Calu3 (cell line): ENCODE results near the gene ASB2. TPM values are rescaled to one million over a fixed set of nuclear protein-coding genes. Genes with fewer than 3 reads are reported as not detected.

Experiments
- BruUV-seq: library from RNA; stranded (reverse); fragments of 400-500 nt; replicated peaks from 2 replicates; lab custom pipeline; 2021; lab: Mats Ljungman, UMichigan
- CTCF ChIA-PET: fragments of 300-600 bp; sonication (Branson Sonifier 250); formaldehyde crosslinking; loops from one replicate; lab custom pipeline; 2022; ENCODE audit warnings: antibody characterized with exemption; lab: Charles Lee
- DNase-seq: peaks from one replicate; pipeline ENCODE4 v3.0.0; 2022
- H3K27ac Mint-ChIP-seq: one replicate; pipeline ENCODE4 v1.8.0; 2022; ENCODE audit warnings: mixed read lengths; ENCODE audit not compliant: unreplicated experiment
- H3K27me3 Mint-ChIP-seq: one replicate; pipeline ENCODE4 v1.8.0; 2022; ENCODE audit warnings: mixed read lengths; ENCODE audit not compliant: unreplicated experiment
- H3K36me3 Mint-ChIP-seq: one replicate; pipeline ENCODE4 v1.8.0; 2022; ENCODE audit warnings: mild to moderate bottlenecking, moderate library complexity, mixed read lengths; ENCODE audit not compliant: insufficient read depth, unreplicated experiment
- H3K4me1 Mint-ChIP-seq: one replicate; pipeline ENCODE4 v1.8.0; 2022; ENCODE audit warnings: mild to moderate bottlenecking, low read depth, mixed read lengths; ENCODE audit not compliant: unreplicated experiment
- H3K4me3 Mint-ChIP-seq: one replicate; pipeline ENCODE4 v1.8.0; 2022; ENCODE audit warnings: mild to moderate bottlenecking, low read depth, moderate library complexity, mixed read lengths; ENCODE audit not compliant: unreplicated experiment
- H3K9me3 Mint-ChIP-seq: one replicate; pipeline ENCODE4 v1.8.0; 2022; ENCODE audit warnings: low read depth, mixed read lengths; ENCODE audit not compliant: unreplicated experiment
- intact Hi-C: fragments of 100-400 bp; cut with micrococcal nuclease; formaldehyde crosslinking; loops from one replicate; pipeline ENCODE4 v1.10.0; 2022; ENCODE audit not compliant: unreplicated experiment
- total RNA-seq: library from RNA; stranded (reverse); gene quantifications from 2 replicates; pipeline ENCODE4 v1.2.3, GENCODE V29; 2022
- TF ChIP-seq, protein P1 (sequence below): fragments of 200-600 bp; IDR thresholded peaks from one replicate; pipeline ENCODE4 v1.8.0; 2022; ENCODE audit warnings: antibody characterized with exemption; ENCODE audit not compliant: unreplicated experiment

The ASB2 gene
- total RNA-seq, 1 experiment from 2014 or later = 0.19 TPM

DNA sequence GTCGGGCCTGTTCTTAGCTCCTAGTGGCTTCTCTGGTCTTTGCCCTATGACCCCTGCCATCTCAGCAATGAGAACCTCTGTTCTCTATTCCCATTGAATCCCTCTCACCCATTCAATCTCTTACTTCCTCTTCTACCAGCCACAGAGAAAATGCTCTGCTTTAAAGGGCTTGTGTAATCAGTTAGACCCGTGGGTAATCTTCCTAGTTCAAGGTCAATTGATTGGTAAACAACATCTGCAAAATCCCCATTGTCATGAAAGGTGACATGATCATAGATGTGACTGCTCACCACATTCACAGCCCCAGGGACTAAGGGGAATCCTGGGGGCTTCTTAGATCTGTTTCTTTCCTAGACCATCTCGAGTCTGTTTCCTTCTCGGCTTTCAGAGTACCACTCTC lies 13.6 kb upstream of the ASB2 start:
- DNase-seq = no peak
- intact Hi-C loops = no loop called here
- H3K36me3 Mint-ChIP-seq = no peaks in the 10 kb centered on the region
- peaks cover 14% of the 10 kb centered on the region for H3K4me1 Mint-ChIP-seq
- H3K9me3 Mint-ChIP-seq = no peaks in the 10 kb centered on the region
- H3K4me3 Mint-ChIP-seq = no peak overlapping the region
- BruUV-seq = no TSS peak
- TF ChIP-seq, protein P1, sequence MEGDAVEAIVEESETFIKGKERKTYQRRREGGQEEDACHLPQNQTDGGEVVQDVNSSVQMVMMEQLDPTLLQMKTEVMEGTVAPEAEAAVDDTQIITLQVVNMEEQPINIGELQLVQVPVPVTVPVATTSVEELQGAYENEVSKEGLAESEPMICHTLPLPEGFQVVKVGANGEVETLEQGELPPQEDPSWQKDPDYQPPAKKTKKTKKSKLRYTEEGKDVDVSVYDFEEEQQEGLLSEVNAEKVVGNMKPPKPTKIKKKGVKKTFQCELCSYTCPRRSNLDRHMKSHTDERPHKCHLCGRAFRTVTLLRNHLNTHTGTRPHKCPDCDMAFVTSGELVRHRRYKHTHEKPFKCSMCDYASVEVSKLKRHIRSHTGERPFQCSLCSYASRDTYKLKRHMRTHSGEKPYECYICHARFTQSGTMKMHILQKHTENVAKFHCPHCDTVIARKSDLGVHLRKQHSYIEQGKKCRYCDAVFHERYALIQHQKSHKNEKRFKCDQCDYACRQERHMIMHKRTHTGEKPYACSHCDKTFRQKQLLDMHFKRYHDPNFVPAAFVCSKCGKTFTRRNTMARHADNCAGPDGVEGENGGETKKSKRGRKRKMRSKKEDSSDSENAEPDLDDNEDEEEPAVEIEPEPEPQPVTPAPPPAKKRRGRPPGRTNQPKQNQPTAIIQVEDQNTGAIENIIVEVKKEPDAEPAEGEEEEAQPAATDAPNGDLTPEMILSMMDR = no peak
- H3K27ac Mint-ChIP-seq = no peak overlapping the region
- peaks cover 9% of the 10 kb centered on the region for H3K27me3 Mint-ChIP-seq
- CTCF ChIA-PET = no interaction called here

DNA sequence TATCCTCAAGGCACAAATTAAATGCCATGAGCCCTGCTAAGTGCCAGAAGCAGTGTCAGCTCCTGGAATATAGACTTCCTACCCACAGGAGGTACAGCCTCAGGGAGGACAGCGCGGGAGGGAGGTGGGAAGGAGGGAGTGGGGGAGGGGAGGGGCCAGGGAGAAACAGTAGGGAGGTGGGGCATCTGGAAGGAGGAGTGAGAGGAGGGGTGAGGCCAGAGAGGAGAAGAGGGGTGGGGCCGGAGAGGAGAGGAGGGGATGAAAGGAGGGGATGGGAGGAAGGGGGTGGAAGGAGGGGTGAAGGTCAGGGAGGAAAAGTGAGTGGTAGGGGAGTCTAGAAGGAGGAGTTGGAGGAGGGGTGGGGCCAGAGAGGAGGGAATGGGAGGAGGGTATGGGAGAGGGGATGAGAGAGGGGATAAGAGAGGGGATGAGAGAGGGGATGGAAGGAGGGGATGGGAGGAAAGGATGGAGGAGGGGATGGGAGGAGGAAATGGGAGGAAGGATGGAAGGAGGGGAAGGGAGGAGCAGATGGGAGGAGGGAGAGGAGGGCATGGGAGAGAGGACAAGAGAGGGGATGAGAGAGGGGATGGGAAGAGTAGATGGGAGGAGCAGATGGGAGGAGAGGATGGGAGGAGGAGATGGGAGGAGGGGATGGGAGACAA lies 11.6 kb upstream of the ASB2 start:
- Mint-ChIP-seq H3K4me1 (peaks cover 21% of the 10 kb centered on the region), H3K4me3 (no peak overlapping the region), H3K27ac (no peak overlapping the region), H3K27me3 (peaks cover 9% of the 10 kb centered on the region), H3K9me3 (no peaks in the 10 kb centered on the region), H3K36me3 (no peaks in the 10 kb centered on the region)
- TF ChIP-seq, protein P1 = no peak
- CTCF ChIA-PET = no interaction called here
- intact Hi-C loops = no loop called here
- no peak for DNase-seq
- no TSS peak for BruUV-seq

DNA sequence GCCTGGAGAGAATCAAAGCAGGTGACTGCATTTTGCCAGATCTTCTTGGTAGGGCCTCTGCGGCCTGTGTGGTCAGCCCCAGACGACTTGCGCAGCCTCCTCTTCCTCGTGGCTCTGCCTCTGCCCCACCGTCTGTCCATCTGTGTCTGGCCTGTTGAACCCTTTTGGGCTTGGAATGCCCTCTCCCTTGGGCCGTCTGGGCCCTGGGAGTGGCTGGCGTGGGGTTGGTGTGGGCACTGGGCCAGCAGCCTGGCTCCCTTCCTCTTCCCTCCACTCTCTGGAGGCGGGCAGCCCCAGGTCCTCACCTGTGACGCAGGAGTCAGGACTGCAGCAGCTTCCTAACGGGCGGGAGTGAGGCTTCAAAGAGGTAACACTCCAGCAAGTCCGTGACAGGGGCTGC lies 11.0 kb upstream of the ASB2 start:
- no peaks in the 10 kb centered on the region for H3K9me3 Mint-ChIP-seq
- H3K4me3 Mint-ChIP-seq = no peak overlapping the region
- CTCF ChIA-PET = interaction anchor here (0.6 kb wide), 1 partner anchor 337 kb away, joined by 8 read pairs; no protein-coding TSS in a partner anchor
- TF ChIP-seq, protein P1 = no peak
- no TSS peak for BruUV-seq
- DNase-seq = peak; percentile 36
- no peak overlapping the region for H3K27ac Mint-ChIP-seq
- H3K36me3 Mint-ChIP-seq = no peaks in the 10 kb centered on the region
- H3K4me1 Mint-ChIP-seq = peaks cover 21% of the 10 kb centered on the region
- peaks cover 9% of the 10 kb centered on the region for H3K27me3 Mint-ChIP-seq
- intact Hi-C loops = no loop called here

DNA sequence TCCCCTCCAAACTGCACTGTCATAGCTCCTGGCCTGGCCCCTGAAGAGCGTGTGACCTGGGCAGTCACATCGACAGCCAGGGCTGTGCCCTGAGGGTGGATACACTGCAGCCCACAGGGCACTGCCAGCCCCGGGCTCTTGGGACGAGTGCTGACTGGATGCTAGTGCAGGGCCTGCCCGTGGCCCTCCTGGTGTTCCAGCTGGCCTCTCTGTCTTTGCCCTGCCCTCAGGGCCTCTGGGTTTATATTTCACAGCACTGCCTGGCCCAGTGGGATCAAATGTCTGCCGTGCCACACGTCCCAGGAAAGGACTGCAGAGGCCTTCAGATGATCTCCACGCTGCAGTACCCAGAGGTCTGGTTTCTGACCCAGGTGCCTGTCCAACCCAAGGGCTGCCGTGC lies 10.6 kb upstream of the ASB2 start:
- Mint-ChIP-seq H3K36me3 (no peaks in the 10 kb centered on the region), H3K27ac (no peak overlapping the region), H3K4me1 (peaks cover 21% of the 10 kb centered on the region), H3K27me3 (peaks cover 7% of the 10 kb centered on the region), H3K9me3 (no peaks in the 10 kb centered on the region), H3K4me3 (no peak overlapping the region)
- no TSS peak for BruUV-seq
- CTCF ChIA-PET = interaction anchor here (0.6 kb wide), 1 partner anchor 338 kb away, joined by 8 read pairs; no protein-coding TSS in a partner anchor
- intact Hi-C loops = no loop called here
- no peak for DNase-seq
- TF ChIP-seq, protein P1 = no peak
